GM18526 (cell line): ENCODE results near the gene PPM1N.

Experiments
- POLR2A ChIP-seq: IDR thresholded peaks from 3 replicates; pipeline ENCODE4 v1.6.1; 2011; ENCODE audit not compliant: insufficient read length; ENCODE audit errors: extremely low read depth

The PPM1N gene, protein sequence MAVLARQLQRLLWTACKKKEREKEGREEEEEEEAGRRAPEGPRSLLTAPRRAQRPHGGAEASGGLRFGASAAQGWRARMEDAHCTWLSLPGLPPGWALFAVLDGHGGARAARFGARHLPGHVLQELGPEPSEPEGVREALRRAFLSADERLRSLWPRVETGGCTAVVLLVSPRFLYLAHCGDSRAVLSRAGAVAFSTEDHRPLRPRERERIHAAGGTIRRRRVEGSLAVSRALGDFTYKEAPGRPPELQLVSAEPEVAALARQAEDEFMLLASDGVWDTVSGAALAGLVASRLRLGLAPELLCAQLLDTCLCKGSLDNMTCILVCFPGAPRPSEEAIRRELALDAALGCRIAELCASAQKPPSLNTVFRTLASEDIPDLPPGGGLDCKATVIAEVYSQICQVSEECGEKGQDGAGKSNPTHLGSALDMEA

DNA sequence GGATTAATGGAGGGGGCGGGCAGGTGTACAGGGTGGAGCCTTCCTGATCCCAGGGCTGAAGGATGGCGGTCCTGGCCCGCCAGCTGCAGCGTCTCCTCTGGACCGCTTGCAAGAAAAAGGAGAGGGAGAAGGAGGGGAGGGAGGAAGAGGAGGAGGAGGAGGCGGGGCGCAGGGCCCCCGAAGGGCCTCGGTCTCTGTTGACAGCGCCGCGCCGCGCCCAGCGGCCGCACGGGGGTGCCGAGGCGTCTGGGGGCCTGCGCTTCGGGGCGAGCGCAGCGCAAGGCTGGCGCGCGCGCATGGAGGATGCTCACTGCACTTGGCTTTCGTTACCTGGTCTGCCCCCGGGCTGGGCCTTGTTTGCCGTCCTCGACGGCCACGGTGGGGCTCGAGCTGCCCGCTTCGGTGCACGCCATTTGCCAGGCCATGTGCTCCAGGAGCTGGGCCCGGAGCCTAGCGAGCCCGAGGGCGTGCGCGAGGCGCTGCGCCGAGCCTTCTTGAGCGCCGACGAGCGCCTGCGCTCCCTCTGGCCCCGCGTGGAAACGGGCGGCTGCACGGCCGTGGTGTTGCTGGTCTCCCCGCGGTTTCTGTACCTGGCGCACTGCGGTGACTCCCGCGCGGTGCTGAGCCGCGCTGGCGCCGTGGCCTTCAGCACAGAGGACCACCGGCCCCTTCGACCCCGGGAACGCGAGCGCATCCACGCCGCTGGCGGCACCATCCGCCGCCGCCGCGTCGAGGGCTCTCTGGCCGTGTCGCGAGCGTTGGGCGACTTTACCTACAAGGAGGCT lies at the start of gene PPM1N:
Gene PPM1N (plus strand): TSS at position 33 of the 785 bp plus-strand sequence. CDS start 30 bp downstream, at position 63.
- no peak for TF ChIP-seq POLR2A

DNA sequence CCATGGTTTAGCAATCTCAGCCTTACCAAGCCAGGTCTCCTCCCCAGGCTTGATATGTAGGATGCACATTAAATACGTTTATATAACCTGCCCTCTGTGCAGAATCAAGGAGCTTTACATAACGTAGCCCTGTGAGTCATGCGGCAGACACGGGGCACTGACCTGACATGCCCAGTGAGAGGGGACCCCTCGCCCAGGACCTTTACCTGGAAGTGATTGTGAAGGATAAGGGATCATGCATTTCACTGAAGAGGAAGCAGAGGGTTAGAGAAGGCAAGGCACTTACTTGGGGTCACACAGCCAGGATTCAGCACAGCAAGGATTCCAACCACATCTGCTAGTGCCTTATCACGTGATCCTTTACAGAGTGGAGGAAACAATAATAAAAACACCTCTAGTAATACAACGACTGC lies 49.4 kb upstream of the PPM1N start:
- no peak for TF ChIP-seq POLR2A

DNA sequence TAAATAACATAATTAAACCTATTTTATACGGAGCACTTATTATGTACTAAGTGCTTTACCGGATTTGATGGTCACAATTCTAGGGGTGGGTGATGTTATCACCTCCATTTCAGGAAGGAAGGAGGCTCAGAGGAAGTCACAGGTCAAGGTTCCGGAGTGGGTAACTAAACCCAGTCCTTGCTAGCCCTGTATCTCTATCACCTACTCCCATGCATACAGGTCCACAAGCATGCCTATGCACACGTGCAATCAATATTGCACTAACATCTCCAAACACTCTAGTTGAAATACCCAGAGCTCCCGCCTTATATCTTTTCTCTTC lies 48.3 kb upstream of the PPM1N start:
- TF ChIP-seq POLR2A: no peak

DNA sequence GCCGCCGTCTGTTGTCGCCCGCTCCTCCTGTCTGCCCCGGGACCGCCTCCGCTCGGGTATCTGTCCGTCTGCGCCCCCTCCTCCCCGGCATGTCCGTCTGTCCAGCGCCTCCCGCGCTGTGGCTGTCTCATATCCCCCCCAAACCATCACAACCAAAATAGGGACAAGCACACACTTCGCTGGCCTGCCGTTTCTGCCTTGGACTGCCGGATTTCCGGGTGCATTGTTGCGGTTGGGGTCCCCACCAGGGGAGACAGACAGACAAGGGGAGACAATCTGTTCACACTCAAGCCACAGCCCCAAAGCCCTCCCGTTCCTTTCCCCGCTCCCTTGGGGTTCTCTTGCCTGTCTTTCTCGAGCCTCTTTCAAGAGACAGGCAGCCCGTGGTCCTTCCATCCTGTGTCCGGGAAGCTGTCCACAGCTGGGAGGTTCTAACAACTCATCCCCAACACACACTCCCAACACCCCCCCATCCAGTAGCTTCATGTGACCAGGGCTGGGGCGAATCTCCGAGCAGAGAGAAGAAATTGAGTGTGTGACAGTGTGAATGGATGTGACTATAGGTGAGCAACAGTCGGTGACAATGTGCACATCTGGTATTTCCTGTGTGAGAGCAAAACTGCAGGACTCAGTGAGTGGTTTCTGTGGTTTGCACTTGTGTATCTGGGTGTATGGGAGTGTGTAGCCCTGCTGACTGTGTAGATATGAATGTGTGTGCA lies 47.0 kb upstream of the PPM1N start:
- TF ChIP-seq POLR2A: no peak

DNA sequence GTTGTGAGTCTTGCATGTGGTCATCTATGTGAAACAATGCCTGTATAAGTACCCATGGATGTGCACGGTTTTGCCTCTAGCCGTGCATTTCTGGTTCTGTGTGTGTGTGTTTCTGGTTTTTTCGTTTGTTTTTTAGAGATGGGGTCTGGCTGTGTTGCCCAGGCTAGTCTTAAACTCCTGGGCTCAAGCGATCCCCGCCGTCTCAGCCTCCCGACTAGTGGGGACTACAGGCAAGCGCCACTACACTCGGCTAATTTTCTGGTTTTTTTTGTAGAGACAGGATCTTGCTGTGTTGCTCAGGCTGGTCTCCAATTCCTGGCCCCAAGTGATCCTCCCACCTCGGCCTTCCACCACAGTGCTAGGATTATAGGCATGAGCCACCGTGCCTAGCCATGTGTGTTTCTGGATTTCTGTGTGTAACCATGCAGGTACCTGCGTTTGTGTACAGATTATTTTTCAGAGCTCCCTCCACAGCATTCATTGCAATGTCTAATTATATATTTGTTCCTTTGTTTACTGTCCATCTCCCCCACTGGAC lies 46.3 kb upstream of the PPM1N start:
- no peak for TF ChIP-seq POLR2A

DNA sequence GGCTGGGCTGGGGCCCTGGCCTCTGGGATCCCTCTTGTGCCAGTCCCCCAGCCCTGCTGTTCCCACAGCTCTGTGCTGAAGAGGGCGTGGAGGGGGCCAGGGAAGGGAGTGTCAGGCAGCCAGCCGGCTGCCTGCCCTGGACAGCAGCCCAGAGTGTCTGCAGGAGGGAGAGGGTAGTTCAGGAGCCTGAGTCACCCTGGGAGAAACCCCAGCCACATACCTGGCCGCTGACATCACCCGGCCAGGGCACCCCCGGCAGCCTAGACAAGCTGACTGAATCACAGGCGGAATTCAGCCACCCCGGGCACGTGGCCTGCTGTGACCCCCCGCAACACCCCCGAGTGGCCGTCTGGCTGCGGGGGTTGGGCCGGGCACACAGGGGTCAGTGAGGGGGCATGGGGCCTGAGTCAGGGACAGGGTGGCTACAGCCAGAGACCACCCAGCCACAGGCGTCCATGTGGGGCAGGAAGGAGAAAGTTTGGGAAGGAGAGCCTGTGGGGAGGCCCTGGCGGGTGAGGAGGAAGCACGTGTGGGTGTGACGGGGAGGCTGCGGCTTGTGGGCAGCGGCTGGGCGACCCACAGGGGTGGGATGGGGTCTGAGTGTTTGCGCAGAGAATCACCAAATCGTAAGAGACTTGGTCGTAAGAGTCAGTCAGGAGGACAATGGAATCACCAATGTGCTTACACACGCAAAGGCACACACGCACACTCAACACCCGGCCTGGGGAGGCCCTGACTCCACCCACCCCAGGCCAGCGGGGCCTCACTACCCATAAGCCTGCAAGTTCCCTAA lies 42.3 kb upstream of the PPM1N start:
- no peak for TF ChIP-seq POLR2A

DNA sequence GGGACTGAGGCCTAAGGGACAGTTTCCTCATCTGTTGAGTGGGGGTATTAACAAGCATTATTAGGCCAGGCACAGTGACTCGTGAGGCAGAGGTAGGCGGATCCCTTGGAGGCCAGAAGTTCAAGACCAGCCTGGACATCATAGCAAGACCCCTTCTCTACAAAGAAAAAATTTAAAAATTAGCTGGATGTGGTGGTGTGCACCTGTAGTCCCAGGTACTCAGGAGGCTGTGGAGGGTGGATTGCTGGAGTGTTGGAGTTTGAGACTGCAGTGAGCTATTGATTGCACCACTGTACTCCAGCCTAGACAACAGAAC lies 41.8 kb upstream of the PPM1N start:
- no peak for TF ChIP-seq POLR2A

DNA sequence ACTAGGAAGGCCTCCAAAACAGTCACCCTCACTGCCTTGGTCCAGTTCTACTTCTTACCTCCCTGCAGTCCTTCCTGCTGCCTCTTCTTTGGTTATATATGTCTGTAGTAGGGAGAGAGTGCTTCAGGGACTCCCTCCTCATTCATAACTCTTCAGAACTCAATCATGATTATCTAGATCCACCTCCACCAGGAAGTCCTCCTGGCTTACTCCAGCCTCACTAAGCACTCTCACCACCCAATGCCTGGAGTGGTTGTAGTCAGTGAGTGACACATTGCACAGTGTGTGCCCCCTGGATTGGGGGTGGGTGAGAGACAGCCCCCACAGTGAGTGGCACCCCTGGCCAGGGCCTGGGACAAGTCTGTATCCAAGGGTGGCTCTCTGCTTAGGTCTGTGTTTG lies 40.5 kb upstream of the PPM1N start:
- no peak for TF ChIP-seq POLR2A

DNA sequence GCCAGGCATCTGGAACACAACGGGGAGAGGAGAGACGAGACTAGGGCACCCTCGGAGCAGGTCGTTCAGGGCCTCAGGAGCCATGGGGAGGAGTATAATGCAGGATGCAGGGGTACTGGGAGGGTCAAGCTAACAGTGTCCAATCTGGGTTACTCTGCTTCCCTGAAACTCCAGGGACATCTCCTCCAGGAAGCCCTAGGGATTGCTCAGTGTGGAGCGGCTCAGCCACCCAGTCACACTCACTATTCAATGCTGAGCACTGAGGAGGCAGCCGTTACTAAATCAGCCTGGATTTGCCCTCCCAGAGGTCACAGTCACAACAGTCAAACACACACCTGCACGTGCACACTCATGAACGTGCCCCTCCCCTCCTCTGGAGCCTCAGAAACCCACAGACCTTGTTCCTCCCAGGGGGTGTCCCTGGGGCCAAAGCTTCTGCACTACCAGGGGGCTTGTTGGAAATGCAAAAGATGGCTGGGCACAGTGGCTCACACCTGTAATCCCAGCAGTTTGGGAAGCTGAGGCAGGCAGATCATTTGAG lies 37.4 kb upstream of the PPM1N start:
- no peak for TF ChIP-seq POLR2A

DNA sequence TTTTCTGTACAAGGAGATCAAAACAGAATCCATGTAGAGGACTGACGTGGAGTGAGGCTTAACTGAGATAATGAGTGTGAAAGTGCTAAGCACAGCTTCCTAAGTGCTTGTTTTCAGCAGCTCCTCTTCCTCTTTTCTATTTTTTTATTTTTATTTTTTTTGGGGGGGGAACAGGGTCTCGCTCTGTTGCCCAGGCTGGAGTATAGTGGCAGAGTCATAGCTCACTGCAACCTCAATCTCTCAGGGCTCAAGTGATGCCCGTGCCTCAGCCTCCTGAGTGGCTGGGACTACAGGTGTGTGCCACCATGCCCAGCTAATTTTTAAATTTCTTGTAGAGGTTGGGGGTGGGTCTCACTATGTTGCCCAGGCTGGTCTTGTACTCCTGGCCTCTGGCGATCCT lies 36.1 kb upstream of the PPM1N start:
- no peak for TF ChIP-seq POLR2A

DNA sequence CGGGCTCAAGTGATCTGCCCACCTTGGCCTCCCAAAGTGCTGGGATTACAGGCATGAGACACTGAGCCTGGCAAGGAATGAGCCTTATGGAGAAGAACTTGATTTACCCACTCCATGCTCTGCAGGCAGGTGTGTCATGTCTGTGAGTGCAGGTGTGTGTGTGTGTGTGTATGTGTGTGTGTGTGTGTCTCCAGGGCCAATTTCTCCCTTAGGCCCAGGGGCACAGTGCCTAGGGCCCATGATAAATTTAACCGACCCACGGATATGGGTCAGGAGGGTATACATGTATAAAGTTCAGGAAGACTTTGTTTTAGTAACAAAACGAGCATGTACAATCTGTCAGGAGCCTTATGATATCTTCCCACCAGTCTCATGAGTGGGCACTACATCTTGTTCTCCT lies 35.0 kb upstream of the PPM1N start:
- no peak for TF ChIP-seq POLR2A

DNA sequence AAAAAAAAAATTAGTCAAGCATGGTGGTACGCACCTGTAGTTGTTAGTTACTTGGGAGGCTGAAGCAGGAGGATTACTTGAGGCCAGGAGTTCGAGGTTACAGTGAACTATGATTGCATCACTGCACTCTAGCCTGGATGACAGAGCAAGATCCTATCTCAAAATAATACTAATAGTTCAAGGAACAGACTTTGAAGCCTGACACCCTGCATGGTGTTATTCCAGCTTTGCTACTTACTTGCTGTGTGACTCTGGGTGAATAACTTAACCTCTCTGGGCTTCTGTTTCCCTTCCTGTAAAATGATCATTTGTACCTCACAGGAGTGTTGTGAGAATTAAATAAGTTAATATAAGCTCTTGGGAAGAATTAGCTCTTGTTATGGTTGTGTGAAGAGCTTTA lies 34.0 kb upstream of the PPM1N start:
- no peak for TF ChIP-seq POLR2A

DNA sequence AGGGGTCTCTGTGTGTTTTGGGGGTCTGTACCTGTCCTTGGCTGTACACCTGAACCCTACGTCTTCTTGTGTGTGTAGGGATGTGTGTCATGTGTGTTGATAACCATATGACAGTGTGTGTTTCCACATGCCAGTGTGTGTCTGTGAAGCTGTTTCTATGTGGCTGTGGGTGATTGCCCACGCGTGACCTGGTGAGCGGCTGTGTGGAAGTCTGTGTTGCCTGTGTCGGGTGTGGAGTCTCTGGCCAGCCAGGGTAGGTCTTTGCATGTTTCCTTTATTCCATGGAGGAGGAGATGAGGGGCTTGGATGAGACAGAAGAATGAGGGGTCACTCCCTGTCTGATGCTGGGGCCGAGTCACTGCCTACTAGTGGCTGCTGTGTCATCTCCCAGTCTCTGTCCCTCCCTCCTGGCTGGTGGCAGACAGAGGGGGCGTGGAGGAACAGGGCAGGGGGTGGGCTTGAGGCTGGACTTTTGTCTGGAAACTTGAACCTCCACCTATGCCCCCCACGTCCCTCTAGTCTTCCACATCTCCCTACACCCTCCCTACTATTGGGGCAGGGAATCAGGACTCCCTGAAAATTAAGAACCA lies 33.3 kb upstream of the PPM1N start:
- no peak for TF ChIP-seq POLR2A

DNA sequence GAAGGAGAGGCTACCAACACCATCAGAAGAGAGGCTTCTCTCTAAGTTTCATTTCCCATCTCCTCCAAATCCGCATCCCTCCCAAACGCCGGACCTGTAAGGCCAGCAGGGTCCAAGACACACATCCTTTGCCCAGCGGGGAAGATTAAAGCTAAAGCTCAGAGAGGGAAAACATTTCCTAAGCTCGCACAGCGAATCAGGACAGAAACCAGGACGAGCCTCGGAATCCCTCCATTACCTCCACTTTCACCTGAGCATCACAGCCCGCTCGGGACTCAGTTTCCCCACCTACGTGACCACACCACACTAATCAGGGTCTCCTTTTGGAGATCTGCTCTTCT lies 31.2 kb upstream of the PPM1N start:
- no peak for TF ChIP-seq POLR2A
